ENCODE results near the gene MAD1L1. TPM values are rescaled to one million over a fixed set of nuclear protein-coding genes. Genes with fewer than 3 reads are reported as not detected.

MAD1L1 gene
- total RNA-seq, 4 donors from 2014 or later: 60.3 to 149 (median 73.7) TPM

- no peaks in the 10 kb centered on the region for H3K27me3 ChIP-seq
- no peak for DNase-seq (ENCODE audit: low spot score in 2 of 2)
- H3K4me1 ChIP-seq: no peaks in the 10 kb centered on the region
- H3K4me3 ChIP-seq: no peak overlapping the region
- no peak overlapping the region for H3K27ac ChIP-seq
- H3K9me3 ChIP-seq: no peaks in the 10 kb centered on the region
- H3K36me3 ChIP-seq: peaks cover 0 to 40% (median 0%) of the 10 kb centered on the region in 3 donors
- WGBS, 2 donors: 92% methylated on average over 9 of the region's 13 CpGs
- no peak for TF ChIP-seq CTCF (IDR thresholded peaks at IDR 0.05)
- no peak for TF ChIP-seq POLR2A (IDR thresholded peaks at IDR 0.05)
These were observed 159.9 kb downstream of the MAD1L1 start for GRCh38 chr7:2072798-2073197.

DNA sequence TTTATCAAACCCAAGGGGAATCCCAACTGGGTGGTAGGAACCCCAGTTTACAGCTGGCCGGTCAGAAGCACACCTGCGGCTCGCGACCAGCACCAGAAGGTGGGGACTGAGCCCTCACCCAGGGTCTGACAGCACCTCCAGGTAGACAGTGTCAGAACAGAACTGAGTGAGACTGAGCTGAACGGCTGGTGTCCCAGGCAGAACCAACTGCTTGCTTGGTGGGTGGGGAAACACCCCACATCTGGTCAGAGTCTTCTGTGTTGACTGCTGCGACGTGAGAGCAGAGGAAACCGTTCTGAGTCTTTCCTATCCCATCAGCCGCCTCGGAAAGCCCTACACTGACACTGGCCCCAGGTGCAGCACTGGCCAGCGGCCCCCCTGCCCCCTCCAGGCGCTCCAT lies 160.7 kb downstream of the MAD1L1 start:
- H3K4me1 ChIP-seq: no peaks in the 10 kb centered on the region
- no peaks in the 10 kb centered on the region for H3K9me3 ChIP-seq
- H3K4me3 ChIP-seq: no peak overlapping the region
- no peak overlapping the region for H3K27ac ChIP-seq
- TF ChIP-seq CTCF (IDR thresholded peaks at IDR 0.05) (no peak), POLR2A (IDR thresholded peaks at IDR 0.05) (no peak), EP300 (IDR thresholded peaks at IDR 0.05) (no peak)
- peaks cover 0 to 40% (median 0%) of the 10 kb centered on the region in 3 donors for H3K36me3 ChIP-seq
- no peaks in the 10 kb centered on the region for H3K27me3 ChIP-seq
- 94 to 98% methylated on average over 9 to 12 of the region's 12 CpGs for WGBS, 2 donors
- DNase-seq (ENCODE audit: low spot score in 2 of 2): no peak

- Histone ChIP-seq H3K4me1 (peaks cover 0 to 6% (median 2%) of the 10 kb centered on the region in 4 donors), H3K27me3 (no peaks in the 10 kb centered on the region), H3K36me3 (peaks cover 0 to 40% (median 0%) of the 10 kb centered on the region in 3 donors), H3K27ac (no peak overlapping the region), H3K4me3 (no peak overlapping the region), H3K9me3 (no peaks in the 10 kb centered on the region)
- DNase-seq (ENCODE audit: low spot score in 2 of 2): no peak
- WGBS, 2 donors: 96 to 97% methylated on average over 21 to 25 of the region's 25 CpGs
- TF ChIP-seq CTCF (IDR thresholded peaks at IDR 0.05) (no peak), POLR2A (IDR thresholded peaks at IDR 0.05) (no peak), EP300 (IDR thresholded peaks at IDR 0.05) (no peak)
These were observed 161.5 kb downstream of the MAD1L1 start for GRCh38 chr7:2071133-2071832.

DNA sequence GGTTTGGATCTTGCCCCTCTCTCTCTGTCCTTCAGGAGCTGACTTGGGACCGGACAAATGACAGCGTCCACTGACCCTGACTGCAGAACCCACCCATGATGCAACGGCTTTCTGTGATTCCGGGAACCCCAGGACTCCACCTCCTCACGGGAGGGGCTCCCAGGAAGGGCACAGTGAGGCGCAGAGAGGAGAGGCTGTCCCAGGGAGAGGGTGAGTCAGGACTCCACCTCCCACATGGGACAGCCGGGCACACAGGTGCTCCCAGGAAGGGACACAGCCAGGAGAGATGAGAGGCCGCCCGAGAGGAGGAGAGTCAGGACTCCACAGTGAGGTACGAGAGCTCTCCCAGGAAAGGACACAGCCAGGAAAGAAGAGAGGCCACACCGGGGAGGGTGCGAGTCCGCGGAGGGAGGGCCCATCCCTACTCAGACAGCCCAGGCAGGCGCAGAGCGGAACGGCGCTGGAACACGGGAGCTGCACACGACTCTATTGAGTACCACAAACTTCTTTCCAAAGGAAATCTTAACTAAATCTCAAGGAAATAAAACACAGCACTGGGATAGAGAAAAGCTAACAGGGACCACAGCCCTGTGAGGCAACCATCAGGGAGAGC lies 162.5 kb downstream of the MAD1L1 start:
- Histone ChIP-seq H3K9me3 (no peaks in the 10 kb centered on the region), H3K36me3 (peaks cover 0 to 47% (median 0%) of the 10 kb centered on the region in 3 donors), H3K27me3 (no peaks in the 10 kb centered on the region), H3K27ac (no peak overlapping the region), H3K4me1 (peaks cover 0 to 13% (median 3%) of the 10 kb centered on the region in 4 donors), H3K4me3 (no peak overlapping the region)
- WGBS, 2 donors: 80 to 84% methylated on average over 20 of the region's 20 CpGs
- no peak for DNase-seq (ENCODE audit: low spot score in 2 of 2)
- TF ChIP-seq CTCF (IDR thresholded peaks at IDR 0.05): no peak
- TF ChIP-seq POLR2A (IDR thresholded peaks at IDR 0.05): no peak
- TF ChIP-seq EP300 (IDR thresholded peaks at IDR 0.05): no peak

DNA sequence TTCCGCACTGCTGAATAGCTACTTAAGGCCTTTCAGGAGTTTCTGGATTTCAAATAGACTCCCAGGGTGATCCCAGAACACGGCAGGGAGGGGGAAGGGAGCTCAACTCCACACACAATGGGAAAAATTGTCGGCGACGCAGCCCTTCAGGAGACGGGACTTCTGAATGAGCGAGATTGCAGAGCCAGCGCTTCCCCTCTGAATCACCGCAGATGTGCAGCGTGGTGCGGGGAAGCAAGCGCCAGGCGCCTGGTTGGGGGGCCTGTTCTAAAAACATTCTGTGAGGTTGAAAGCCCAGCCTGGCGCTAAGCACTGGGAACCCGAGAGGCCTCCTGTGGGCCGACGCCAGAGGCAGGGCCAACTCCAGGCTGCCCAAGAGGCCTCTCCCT lies 163.3 kb downstream of the MAD1L1 start:
- WGBS, 2 donors: 60 to 64% methylated on average over 17 of the region's 17 CpGs
- Histone ChIP-seq H3K27me3 (no peaks in the 10 kb centered on the region), H3K4me1 (peaks cover 0 to 14% (median 3%) of the 10 kb centered on the region in 4 donors)

More for the DNA sequence above, 163.3 kb downstream of the MAD1L1 start:
- no peak for TF ChIP-seq CTCF (IDR thresholded peaks at IDR 0.05)
- Histone ChIP-seq H3K36me3 (peaks cover 0 to 51% (median 0%) of the 10 kb centered on the region in 3 donors), H3K4me3 (no peak overlapping the region), H3K27ac (no peak overlapping the region), H3K9me3 (no peaks in the 10 kb centered on the region)
- DNase-seq (ENCODE audit: low spot score in 2 of 2): no peak
